IMR-90 (cell line): ENCODE results near the gene C1QTNF7. TPM values are rescaled to one million over a fixed set of nuclear protein-coding genes. Genes with fewer than 3 reads are reported as not detected.

Experiments
- ATAC-seq: fragments of 200-7000 bp; cut with Tn5 transposase; 2 replicates; pipeline ENCODE4 v1.9.1; 2020; ENCODE audit warnings: low read depth, mild to moderate bottlenecking, moderate library complexity
- BruUV-seq: library from RNA; stranded (reverse); fragments of 400-500 nt; replicated peaks from 2 replicates; lab custom pipeline; 2021; lab: Mats Ljungman, UMichigan
- CTCF ChIA-PET: fragments of 300-600 bp; formaldehyde crosslinking; extraction: SDS; loops from one replicate; lab custom pipeline; 2021; ENCODE audit warnings: antibody characterized with exemption; lab: Yijun Ruan, JAX
- POLR2A ChIA-PET: fragments of 300-600 bp; sonication (Branson Sonifier 250); formaldehyde crosslinking; loops from one replicate; lab custom pipeline; 2022; ENCODE audit warnings: antibody characterized with exemption; ENCODE audit not compliant: unreplicated experiment; lab: Charles Lee
- DNase-seq: peaks from one replicate; pipeline ENCODE4 v3.0.0; 2013
- H2AFZ ChIP-seq: replicated peaks from 2 replicates; pipeline ENCODE3; 2013; ENCODE audit warnings: low read length, mild to moderate bottlenecking; ENCODE audit not compliant: poor library complexity
- H2AK5ac ChIP-seq: 2 replicates; pipeline ENCODE4 v1.6.1; 2013; ENCODE audit warnings: low read depth, low read length, inconsistent platforms
- H2AK9ac ChIP-seq: replicated peaks from 2 replicates; pipeline ENCODE3; 2013; ENCODE audit warnings: mild to moderate bottlenecking, low read depth, low read length, moderate library complexity; ENCODE audit not compliant: poor library complexity
- H2BK120ac ChIP-seq: 2 replicates; pipeline ENCODE4 v1.6.1; 2013; ENCODE audit warnings: low read depth, low read length, inconsistent platforms
- H2BK15ac ChIP-seq: 3 replicates; pipeline ENCODE4 v1.6.1; 2013; ENCODE audit warnings: low read depth, low read length, inconsistent platforms
- H2BK20ac ChIP-seq: 2 replicates; pipeline ENCODE4 v1.6.1; 2013; ENCODE audit warnings: low read depth, mild to moderate bottlenecking, inconsistent platforms, low read length, moderate library complexity
- H2BK5ac ChIP-seq: 2 replicates; pipeline ENCODE4 v1.6.1; 2013; ENCODE audit warnings: mild to moderate bottlenecking, low read depth, low read length, inconsistent platforms; ENCODE audit not compliant: poor library complexity, severe bottlenecking
- H3K14ac ChIP-seq: replicated peaks from 2 replicates; pipeline ENCODE4 v1.6.1; 2013; ENCODE audit warnings: low read depth, low read length, inconsistent platforms
- H3K18ac ChIP-seq: 2 replicates; pipeline ENCODE4 v1.6.1; 2013; ENCODE audit warnings: low read depth, low read length, control low read depth
- H3K23ac ChIP-seq: 2 replicates; pipeline ENCODE4 v1.6.1; 2013; ENCODE audit warnings: low read depth, low read length, inconsistent platforms
- H3K27ac ChIP-seq: 2 replicates; pipeline ENCODE4 v1.5.1; 2013; ENCODE audit warnings: mild to moderate bottlenecking, control low read depth, low read length; ENCODE audit not compliant: insufficient read depth
- H3K27me3 ChIP-seq: 2 replicates; pipeline ENCODE4 v1.6.1; 2013; ENCODE audit warnings: low read length; ENCODE audit not compliant: control insufficient read depth, insufficient read depth
- H3K36me3 ChIP-seq: 2 replicates; pipeline ENCODE4 v1.6.1; 2013; ENCODE audit warnings: low read length, mixed read lengths; ENCODE audit not compliant: control insufficient read depth, insufficient read depth
- H3K4ac ChIP-seq: 2 replicates; pipeline ENCODE4 v1.6.1; 2013; ENCODE audit warnings: low read depth, low read length, inconsistent platforms
- H3K4me1 ChIP-seq: 2 replicates; pipeline ENCODE4 v1.6.1; 2013; ENCODE audit warnings: low read length, mixed read lengths; ENCODE audit not compliant: control insufficient read depth, insufficient read depth
- H3K4me2 ChIP-seq: 2 replicates; pipeline ENCODE4 v1.6.1; 2013; ENCODE audit warnings: low read depth, mild to moderate bottlenecking, control low read depth, low read length, moderate library complexity
- H3K4me3 ChIP-seq: 2 replicates; pipeline ENCODE4 v1.5.1; 2013; ENCODE audit warnings: low read depth, mild to moderate bottlenecking, control low read depth, low read length, moderate library complexity; ENCODE audit not compliant: insufficient read depth
- H3K56ac ChIP-seq: 2 replicates; pipeline ENCODE4 v1.6.1; 2013; ENCODE audit warnings: low read length, inconsistent platforms; ENCODE audit not compliant: insufficient read depth; ENCODE audit errors: extremely low read depth
- H3K79me1 ChIP-seq, 2 experiments: 2 replicates each; pipeline ENCODE4 v1.6.1; 2013; ENCODE audit warnings: low read length in 2 of 2, inconsistent platforms in 1 of 2, low read depth in 1 of 2
- H3K9ac ChIP-seq: 2 replicates; pipeline ENCODE4 v1.6.1; 2013; ENCODE audit warnings: low read depth, low read length, control low read depth
- H3K9me1 ChIP-seq: 2 replicates; pipeline ENCODE4 v1.6.1; 2013; ENCODE audit warnings: low read length, inconsistent platforms; ENCODE audit not compliant: insufficient read depth
- H3K9me3 ChIP-seq: 2 replicates; pipeline ENCODE4 v1.6.1; 2013; ENCODE audit warnings: low read length; ENCODE audit not compliant: control insufficient read depth, insufficient read depth
- H4K20me1 ChIP-seq: 2 replicates; pipeline ENCODE4 v1.6.1; 2013; ENCODE audit warnings: low read length, inconsistent platforms; ENCODE audit not compliant: insufficient read depth
- H4K5ac ChIP-seq: 2 replicates; pipeline ENCODE4 v1.6.1; 2013; ENCODE audit warnings: mild to moderate bottlenecking, low read depth, low read length, control low read depth
- H4K8ac ChIP-seq, 2 experiments: 2 replicates each; pipeline ENCODE4 v1.6.1; 2013; ENCODE audit warnings: low read depth in 2 of 2, low read length in 2 of 2, control low read depth in 1 of 2, inconsistent platforms in 1 of 2
- H4K91ac ChIP-seq: 2 replicates; pipeline ENCODE4 v1.6.1; 2013; ENCODE audit warnings: low read depth, low read length, inconsistent platforms; ENCODE audit not compliant: insufficient read depth
- BHLHE40 ChIP-seq: fragments of 150-350 bp; IDR thresholded peaks from 2 replicates; pipeline ENCODE4 v1.6.1; 2016; ENCODE audit warnings: mild to moderate bottlenecking, low read depth, low read length
- CEBPB ChIP-seq: IDR thresholded peaks from 2 replicates; pipeline ENCODE4 v1.6.1; 2012; ENCODE audit warnings: low read depth, low read length, improper control_type of control experiment
- CHD1 ChIP-seq: IDR thresholded peaks from 2 replicates; pipeline ENCODE4 v1.6.1; 2012; ENCODE audit warnings: low read depth, low read length, improper control_type of control experiment
- ELK1 ChIP-seq: fragments of 150-350 bp; IDR thresholded peaks from 2 replicates; pipeline ENCODE4 v1.6.1; 2016; ENCODE audit warnings: low read depth, mild to moderate bottlenecking, low read length, moderate library complexity, borderline replicate concordance
- FOS ChIP-seq: fragments of 150-350 bp; IDR thresholded peaks from 2 replicates; pipeline ENCODE4 v1.6.1; 2016; ENCODE audit warnings: low read depth, low read length
- MAFK ChIP-seq: IDR thresholded peaks from 2 replicates; pipeline ENCODE4 v1.6.1; 2012; ENCODE audit warnings: low read depth, low read length, improper control_type of control experiment
- MAZ ChIP-seq: IDR thresholded peaks from 2 replicates; pipeline ENCODE4 v1.6.1; 2012; ENCODE audit warnings: low read depth, mild to moderate bottlenecking, low read length, improper control_type of control experiment, moderate library complexity, borderline replicate concordance
- POLR2A ChIP-seq: IDR thresholded peaks from 2 replicates; pipeline ENCODE4 v1.6.1; 2012; ENCODE audit warnings: mild to moderate bottlenecking, low read depth, low read length
- RAD21 ChIP-seq: IDR thresholded peaks from 2 replicates; pipeline ENCODE4 v1.6.1; 2012; ENCODE audit warnings: low read length, improper control_type of control experiment
- RCOR1 ChIP-seq: IDR thresholded peaks from 2 replicates; pipeline ENCODE4 v1.6.1; 2012; ENCODE audit warnings: mild to moderate bottlenecking, low read length, improper control_type of control experiment; ENCODE audit not compliant: insufficient replicate concordance
- RFX5 ChIP-seq: IDR thresholded peaks from 2 replicates; pipeline ENCODE4 v1.8.0; 2012; ENCODE audit warnings: low read depth, mild to moderate bottlenecking, low read length, moderate library complexity
- SMC3 ChIP-seq: fragments of 150-350 bp; IDR thresholded peaks from 2 replicates; pipeline ENCODE4 v1.6.1; 2016; ENCODE audit warnings: low read depth, mild to moderate bottlenecking, antibody characterized with exemption, low read length, moderate library complexity
- USF2 ChIP-seq: fragments of 150-350 bp; IDR thresholded peaks from 2 replicates; pipeline ENCODE4 v1.6.1; 2017; ENCODE audit warnings: mild to moderate bottlenecking, antibody characterized with exemption, low read length, low read depth
- WGBS, 2 experiments: methylation state at CpG; one replicate each; pipeline versions ENCODE4 v1.1.5 to v1.1.7; 2013; ENCODE audit warnings: missing lambda C conversion rate in 2 of 2; ENCODE audit not compliant: insufficient read length in 1 of 2; ENCODE audit errors: extremely low coverage in 2 of 2; 5-methylcytosine and 5-hydroxymethylcytosine counted together
- dilution Hi-C: fragments of 300-500 bp; cut with HindIII; formaldehyde crosslinking; loops from one replicate; pipeline ENCODE4 v1.14.3; 2018; ENCODE audit warnings: low sequenced_read_pairs; ENCODE audit not compliant: unreplicated experiment
- in situ Hi-C: fragments of 300-500 bp; cut with MboI; formaldehyde crosslinking; loops from 3 replicates; pipeline ENCODE4 v1.14.3; 2019; ENCODE audit warnings: low sequenced_read_pairs, inconsistent platforms, mixed read lengths
- intact Hi-C: fragments of 100-400 bp; cut with micrococcal nuclease; formaldehyde crosslinking; loops from 2 replicates; pipeline ENCODE4 v1.10.0; 2022
- polyA plus RNA-seq, 3 experiments: library from polyadenylated mRNA; depleted of rRNA; stranded (reverse); fragments of >200 nt; gene quantifications; 2 replicates each; pipeline ENCODE4 v1.2.3, GENCODE V29; 2012; ENCODE audit warnings: low replicate concordance in 1 of 3
- total RNA-seq: library from RNA; depleted of rRNA; stranded (reverse); fragments of >200 nt; gene quantifications from 2 replicates; pipeline ENCODE4 v1.2.3, GENCODE V29; 2012

C1QTNF7 gene
- total and polyA plus RNA-seq, 2 of the 4 experiments (the other 2 are of a cell fraction): 0.12 to 0.18 TPM

GRCh38 chr4:15413623-15414019, 14.2 kb upstream of the C1QTNF7 start:
- BruUV-seq: no TSS peak
- CTCF ChIA-PET: interaction anchor here (0.6 to 0.9 kb wide), 2 partner anchors 20 to 1801 kb away, joined by 3 read pairs; no protein-coding TSS in a partner anchor
- no peak overlapping the region for H3K4ac ChIP-seq

More at GRCh38 chr4:15413623-15414019, 14.2 kb upstream of the C1QTNF7 start:
- no peak overlapping the region for H2AK9ac ChIP-seq
- no CpG with 5 or more reads among the region's 2 CpGs for WGBS, 2 experiments
- dilution Hi-C loops (no loop called here), in situ Hi-C loops (no loop called here), intact Hi-C loops (no loop called here)
- no peaks in the 10 kb centered on the region for H3K36me3 ChIP-seq
- no peak overlapping the region for H3K4me3 ChIP-seq
- H2BK15ac ChIP-seq: no peak overlapping the region
- H2AK5ac ChIP-seq: no peak overlapping the region
- H3K23ac ChIP-seq: no peak overlapping the region
- H4K20me1 ChIP-seq: no peaks in the 10 kb centered on the region
- H3K4me2 ChIP-seq: no peak overlapping the region
- no peak overlapping the region for H3K18ac ChIP-seq
- H3K27ac ChIP-seq: no peak overlapping the region
- no peak overlapping the region for H4K8ac ChIP-seq
- no peaks in the 10 kb centered on the region for H3K9me3 ChIP-seq
- peaks cover 4% of the 10 kb centered on the region; the same call in 1 of the 2 replicates for H3K4me1 ChIP-seq
- H2BK20ac ChIP-seq: no peak overlapping the region
- no peak overlapping the region for H3K9ac ChIP-seq
- H2AFZ ChIP-seq: no peak overlapping the region
- no peak overlapping the region for H2BK5ac ChIP-seq
- no peak overlapping the region for H2BK120ac ChIP-seq
- no peak overlapping the region for H3K14ac ChIP-seq
- peaks cover 4% of the 10 kb centered on the region; the same call in 1 of the 2 replicates for H3K9me1 ChIP-seq
- H3K79me1 ChIP-seq: no peaks in the 10 kb centered on the region
- no peak overlapping the region for H3K56ac ChIP-seq
- H4K5ac ChIP-seq: no peak overlapping the region
- no peak overlapping the region for H4K91ac ChIP-seq
- ATAC-seq: no peak
- no peaks in the 10 kb centered on the region for H3K27me3 ChIP-seq
- no peak for DNase-seq
- TF ChIP-seq MAZ (no peak), CHD1 (no peak), FOS (no peak), MAFK (no peak), POLR2A (no peak), CEBPB (no peak), RFX5 (no peak), USF2 (no peak), SMC3 (no peak), RCOR1 (no peak), BHLHE40 (no peak), ELK1 (no peak), RAD21 (no peak)
- POLR2A ChIA-PET: no interaction called here
